GM12864 (cell line): ENCODE results near the gene TAGLN.

ENCODE experiments used
- DNase-seq: peaks from one replicate; pipeline ENCODE4 v3.0.0-alpha.2; 2011; ENCODE audit warnings: low read depth
- H3K4me3 ChIP-seq: 2 replicates; pipeline ENCODE4 v1.5.1; 2011; ENCODE audit warnings: mild to moderate bottlenecking, low read depth, low read length, control low read depth
- TF ChIP-seq, protein P1 (sequence below): IDR thresholded peaks from 2 replicates; pipeline ENCODE4 v1.5.1; 2011; ENCODE audit warnings: low read depth, mild to moderate bottlenecking, moderate library complexity, low read length, control low read depth, inconsistent platforms; ENCODE audit errors: missing control alignments

Gene TAGLN

GRCh38 chr11:117219455-117219854, 20.3 kb downstream of the TAGLN start:
- no peak for DNase-seq
- TF ChIP-seq, protein P1, sequence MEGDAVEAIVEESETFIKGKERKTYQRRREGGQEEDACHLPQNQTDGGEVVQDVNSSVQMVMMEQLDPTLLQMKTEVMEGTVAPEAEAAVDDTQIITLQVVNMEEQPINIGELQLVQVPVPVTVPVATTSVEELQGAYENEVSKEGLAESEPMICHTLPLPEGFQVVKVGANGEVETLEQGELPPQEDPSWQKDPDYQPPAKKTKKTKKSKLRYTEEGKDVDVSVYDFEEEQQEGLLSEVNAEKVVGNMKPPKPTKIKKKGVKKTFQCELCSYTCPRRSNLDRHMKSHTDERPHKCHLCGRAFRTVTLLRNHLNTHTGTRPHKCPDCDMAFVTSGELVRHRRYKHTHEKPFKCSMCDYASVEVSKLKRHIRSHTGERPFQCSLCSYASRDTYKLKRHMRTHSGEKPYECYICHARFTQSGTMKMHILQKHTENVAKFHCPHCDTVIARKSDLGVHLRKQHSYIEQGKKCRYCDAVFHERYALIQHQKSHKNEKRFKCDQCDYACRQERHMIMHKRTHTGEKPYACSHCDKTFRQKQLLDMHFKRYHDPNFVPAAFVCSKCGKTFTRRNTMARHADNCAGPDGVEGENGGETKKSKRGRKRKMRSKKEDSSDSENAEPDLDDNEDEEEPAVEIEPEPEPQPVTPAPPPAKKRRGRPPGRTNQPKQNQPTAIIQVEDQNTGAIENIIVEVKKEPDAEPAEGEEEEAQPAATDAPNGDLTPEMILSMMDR: no peak
- H3K4me3 ChIP-seq: no peak overlapping the region

DNA sequence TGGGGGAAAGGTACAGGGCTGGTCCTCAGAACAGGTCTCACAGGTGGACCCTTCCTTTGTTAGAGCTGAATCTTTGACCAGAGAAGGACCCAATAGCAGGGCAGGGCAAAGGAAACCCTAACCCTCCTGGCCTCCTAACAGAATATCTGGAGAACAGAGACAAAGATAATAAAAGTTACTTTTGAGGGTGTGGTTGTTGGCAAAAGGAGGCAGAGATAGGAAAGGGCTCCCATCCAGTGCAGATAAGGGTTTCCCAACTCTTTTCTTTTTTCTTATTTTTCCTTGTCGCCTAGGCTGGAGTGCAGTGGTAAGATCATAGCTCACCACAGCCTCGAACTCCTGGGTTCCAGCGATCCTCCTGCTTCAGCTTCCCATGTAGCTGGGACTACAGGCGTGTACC, 20.8 kb downstream of the TAGLN start:
- DNase-seq: no peak
- no peak overlapping the region for H3K4me3 ChIP-seq
- TF ChIP-seq, protein P1: no peak

- no peak for DNase-seq
- TF ChIP-seq, protein P1: no peak
- no peak overlapping the region for H3K4me3 ChIP-seq
Measured at GRCh38 chr11:117220568-117220967, 21.4 kb downstream of the TAGLN start.

DNA sequence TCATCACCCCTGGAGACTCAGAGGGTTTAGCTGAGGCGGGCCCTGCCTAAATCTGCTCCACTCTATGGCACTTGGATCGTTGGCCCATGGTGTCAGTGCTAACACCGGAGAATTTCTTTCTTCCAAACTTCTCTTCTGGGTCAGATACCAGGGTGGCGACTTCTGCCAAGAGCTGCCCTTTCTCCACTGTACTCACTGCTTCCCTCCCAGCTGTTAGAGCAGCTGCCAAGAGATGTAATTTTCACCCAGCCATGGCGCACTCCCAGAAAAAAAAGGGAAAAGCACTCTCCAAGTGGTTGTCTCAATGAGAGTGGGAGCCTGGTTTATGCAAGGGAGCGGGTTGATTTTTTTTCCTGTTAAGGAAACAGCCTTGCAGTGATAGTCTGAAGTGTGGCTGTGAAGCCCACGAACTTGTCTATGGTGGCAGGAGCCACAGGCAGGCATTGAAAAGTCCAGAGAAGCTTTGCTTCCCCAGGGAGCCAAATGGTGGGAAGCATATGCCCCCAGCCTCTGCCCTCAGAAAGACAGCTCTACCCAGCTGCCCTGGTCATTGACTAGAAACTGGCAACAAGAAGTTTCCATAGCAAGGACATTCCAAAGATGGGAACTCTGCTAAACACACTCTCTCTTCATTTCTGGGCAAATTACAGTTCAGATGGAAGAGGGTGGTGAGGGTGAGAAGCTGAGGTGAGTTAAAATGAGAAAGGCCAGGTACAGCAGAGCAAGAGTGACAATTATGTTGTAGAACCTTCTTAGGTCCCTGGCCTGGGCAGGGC, 22.0 kb downstream of the TAGLN start:
- no peak for DNase-seq
- TF ChIP-seq, protein P1: no peak
- no peak overlapping the region for H3K4me3 ChIP-seq

- H3K4me3 ChIP-seq: no peak overlapping the region
- DNase-seq: no peak
- TF ChIP-seq, protein P1: no peak
Measured at GRCh38 chr11:117221775-117222517, 22.8 kb downstream of the TAGLN start.

DNA sequence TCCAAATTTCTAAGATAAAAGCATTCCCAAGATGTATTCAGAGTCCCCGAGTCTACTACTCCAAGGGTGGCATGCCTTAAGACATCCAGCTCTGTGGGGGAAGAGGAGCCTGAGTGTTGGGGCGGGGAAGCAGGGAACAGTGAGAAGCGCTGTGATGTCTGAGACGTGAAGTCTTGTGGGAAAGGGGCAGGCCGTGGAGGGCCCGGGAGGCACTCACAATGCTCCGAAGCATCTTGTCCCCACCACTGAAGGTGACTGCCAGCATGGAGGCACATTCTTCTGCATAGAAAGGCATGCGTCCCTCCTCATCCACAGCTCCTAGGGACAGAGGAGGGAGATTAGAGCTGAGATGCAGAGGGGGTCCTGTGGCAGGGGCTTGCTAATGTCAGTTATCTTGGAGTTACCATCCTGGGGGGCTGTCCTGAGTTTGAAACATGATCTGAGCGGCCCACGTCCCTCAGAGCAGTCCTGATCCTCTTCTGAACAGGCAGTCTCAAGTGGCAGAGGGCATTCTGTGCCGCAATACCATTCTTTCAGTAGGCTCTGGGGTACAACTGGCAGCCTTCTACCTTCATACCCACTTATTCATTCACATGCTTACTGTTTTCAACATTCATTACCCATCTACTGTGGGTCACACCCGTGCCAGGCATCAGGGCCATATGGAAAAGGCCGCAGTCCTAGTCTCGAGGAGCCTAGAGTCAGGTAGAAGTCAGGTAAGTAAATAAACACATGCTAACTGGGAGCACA, 24.0 kb downstream of the TAGLN start:
- no peak overlapping the region for H3K4me3 ChIP-seq
- no peak for DNase-seq
- TF ChIP-seq, protein P1: no peak
